Astrocyte (in vitro differentiated cells and primary cell): ENCODE results near the gene GALNT2.

ENCODE experiments used
- EZH2 ChIP-seq: IDR thresholded peaks from 2 replicates; pipeline ENCODE4 v1.6.1; 2012; ENCODE audit warnings: mild to moderate bottlenecking, low read length, inconsistent platforms; ENCODE audit not compliant: insufficient read depth
- TF ChIP-seq, protein P1 (sequence below): IDR thresholded peaks from 2 replicates; pipeline ENCODE4 v1.5.1; 2011; ENCODE audit warnings: low read depth, mild to moderate bottlenecking, inconsistent platforms, low read length, moderate library complexity; ENCODE audit not compliant: insufficient read depth

DNA sequence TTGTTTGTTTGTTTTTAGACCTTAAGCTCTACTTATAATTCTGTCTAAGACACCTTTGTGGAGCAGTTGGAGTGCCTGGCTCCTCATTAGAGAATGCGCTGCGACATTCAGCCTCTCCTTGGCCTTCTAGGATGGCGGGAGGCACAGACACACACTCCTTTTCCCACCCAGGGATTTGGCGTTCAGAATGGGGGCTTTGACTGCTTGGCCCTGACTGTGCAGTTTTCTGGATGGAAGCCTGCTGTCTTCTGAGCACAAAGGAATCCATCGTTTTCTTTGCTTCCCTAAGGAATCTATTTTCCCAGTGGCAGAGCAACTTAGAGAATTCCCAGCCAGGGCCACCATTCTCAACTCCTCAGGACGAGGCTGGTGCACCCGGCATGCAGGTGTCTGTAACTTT lies 83.6 kb downstream of the GALNT2 start:
- TF ChIP-seq, protein P1, sequence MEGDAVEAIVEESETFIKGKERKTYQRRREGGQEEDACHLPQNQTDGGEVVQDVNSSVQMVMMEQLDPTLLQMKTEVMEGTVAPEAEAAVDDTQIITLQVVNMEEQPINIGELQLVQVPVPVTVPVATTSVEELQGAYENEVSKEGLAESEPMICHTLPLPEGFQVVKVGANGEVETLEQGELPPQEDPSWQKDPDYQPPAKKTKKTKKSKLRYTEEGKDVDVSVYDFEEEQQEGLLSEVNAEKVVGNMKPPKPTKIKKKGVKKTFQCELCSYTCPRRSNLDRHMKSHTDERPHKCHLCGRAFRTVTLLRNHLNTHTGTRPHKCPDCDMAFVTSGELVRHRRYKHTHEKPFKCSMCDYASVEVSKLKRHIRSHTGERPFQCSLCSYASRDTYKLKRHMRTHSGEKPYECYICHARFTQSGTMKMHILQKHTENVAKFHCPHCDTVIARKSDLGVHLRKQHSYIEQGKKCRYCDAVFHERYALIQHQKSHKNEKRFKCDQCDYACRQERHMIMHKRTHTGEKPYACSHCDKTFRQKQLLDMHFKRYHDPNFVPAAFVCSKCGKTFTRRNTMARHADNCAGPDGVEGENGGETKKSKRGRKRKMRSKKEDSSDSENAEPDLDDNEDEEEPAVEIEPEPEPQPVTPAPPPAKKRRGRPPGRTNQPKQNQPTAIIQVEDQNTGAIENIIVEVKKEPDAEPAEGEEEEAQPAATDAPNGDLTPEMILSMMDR, result no peak
- TF ChIP-seq EZH2, result no peak
